ENCODE data around the gene KLF1.

DNA sequence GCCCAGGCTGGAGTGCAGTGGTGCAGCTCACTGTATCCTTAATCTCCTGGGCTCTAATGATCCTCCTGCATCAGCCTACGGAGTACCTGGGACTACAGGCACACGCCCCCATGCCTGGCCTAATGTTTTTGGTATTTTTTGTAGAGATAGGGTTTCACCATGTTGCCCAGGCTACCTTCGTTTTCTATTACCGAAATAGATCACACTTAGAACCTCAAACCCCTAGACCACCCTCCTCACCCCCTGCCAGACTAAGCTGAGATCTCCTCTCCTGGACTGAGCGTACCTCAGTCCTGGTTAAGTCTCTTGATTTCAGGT lies 391 bp downstream of the KLF1 start:
- TF ChIP-seq, protein P1, sequence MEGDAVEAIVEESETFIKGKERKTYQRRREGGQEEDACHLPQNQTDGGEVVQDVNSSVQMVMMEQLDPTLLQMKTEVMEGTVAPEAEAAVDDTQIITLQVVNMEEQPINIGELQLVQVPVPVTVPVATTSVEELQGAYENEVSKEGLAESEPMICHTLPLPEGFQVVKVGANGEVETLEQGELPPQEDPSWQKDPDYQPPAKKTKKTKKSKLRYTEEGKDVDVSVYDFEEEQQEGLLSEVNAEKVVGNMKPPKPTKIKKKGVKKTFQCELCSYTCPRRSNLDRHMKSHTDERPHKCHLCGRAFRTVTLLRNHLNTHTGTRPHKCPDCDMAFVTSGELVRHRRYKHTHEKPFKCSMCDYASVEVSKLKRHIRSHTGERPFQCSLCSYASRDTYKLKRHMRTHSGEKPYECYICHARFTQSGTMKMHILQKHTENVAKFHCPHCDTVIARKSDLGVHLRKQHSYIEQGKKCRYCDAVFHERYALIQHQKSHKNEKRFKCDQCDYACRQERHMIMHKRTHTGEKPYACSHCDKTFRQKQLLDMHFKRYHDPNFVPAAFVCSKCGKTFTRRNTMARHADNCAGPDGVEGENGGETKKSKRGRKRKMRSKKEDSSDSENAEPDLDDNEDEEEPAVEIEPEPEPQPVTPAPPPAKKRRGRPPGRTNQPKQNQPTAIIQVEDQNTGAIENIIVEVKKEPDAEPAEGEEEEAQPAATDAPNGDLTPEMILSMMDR (IDR thresholded peaks at IDR 0.05; ENCODE audit: low read depth, low read length, poor library complexity, severe bottlenecking), result no peak
- TF ChIP-seq EZH2phosphoT487 (IDR thresholded peaks at IDR 0.05; ENCODE audit: borderline replicate concordance, low read length), result no peak
